HG02870 (cell line): ENCODE measurements around the gene B4GALNT2.
"Not testable (repeated sequence)": the region's sequence is repeated elsewhere in the genome, so short reads cannot be mapped to it uniquely, and the experiment has no call there.

ENCODE experiments used
- ATAC-seq: cut with Tn5 transposase; IDR thresholded peaks from one replicate; pipeline ENCODE4 v1.9.1; 2021; ENCODE audit warnings: mild to moderate bottlenecking, moderate library complexity; ENCODE audit not compliant: unreplicated experiment

Gene B4GALNT2

GRCh38 chr17:49117587-49118230, 14.9 kb upstream of the B4GALNT2 start:
- no peak for ATAC-seq

DNA sequence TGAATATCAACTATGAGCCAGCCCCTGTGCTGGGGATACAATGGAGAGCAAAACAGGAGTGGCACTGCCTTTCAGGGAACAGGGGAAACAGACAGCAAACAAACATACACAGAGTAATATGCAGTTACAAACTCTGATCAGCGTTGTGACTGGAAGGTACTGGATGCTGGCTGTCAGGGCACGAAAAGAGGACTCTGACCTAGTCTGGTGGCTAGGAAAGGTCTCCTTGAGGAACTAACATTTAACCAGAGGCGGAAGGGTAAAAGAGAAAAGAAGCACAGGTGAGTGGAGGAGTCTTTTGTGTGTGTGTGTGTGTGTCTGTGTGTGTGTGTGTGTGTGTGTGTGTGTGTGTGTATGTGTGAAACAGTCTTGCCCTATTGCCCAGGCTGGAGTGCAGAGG, 12.4 kb upstream of the B4GALNT2 start:
- ATAC-seq = no peak

GRCh38 chr17:49121696-49122292, 10.8 kb upstream of the B4GALNT2 start:
- ATAC-seq = no peak

DNA sequence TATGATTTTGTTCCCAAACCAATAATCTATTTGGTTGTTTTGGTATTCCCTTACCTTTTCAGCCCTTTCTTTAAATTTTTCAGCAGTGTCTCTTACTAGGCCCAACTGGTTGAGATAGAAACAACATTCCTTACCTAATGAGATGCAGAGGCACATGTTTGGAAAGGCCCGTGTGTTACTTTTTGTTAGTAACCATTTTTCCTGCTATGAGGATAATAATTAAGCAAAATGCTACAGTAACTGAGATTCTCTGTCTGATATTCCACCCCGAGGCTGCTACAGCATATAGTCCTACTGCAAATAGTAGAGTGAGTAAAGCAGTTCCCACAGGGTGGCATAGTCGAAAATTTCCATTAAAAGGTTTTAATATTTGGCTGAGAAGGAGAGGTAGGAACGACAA, 10.0 kb upstream of the B4GALNT2 start:
- no peak for ATAC-seq

GRCh38 chr17:49123061-49123460, 9.5 kb upstream of the B4GALNT2 start:
- ATAC-seq = no peak

- ATAC-seq = no peak
These were observed 7.1 kb upstream of the B4GALNT2 start for GRCh38 chr17:49125449-49125848.

DNA sequence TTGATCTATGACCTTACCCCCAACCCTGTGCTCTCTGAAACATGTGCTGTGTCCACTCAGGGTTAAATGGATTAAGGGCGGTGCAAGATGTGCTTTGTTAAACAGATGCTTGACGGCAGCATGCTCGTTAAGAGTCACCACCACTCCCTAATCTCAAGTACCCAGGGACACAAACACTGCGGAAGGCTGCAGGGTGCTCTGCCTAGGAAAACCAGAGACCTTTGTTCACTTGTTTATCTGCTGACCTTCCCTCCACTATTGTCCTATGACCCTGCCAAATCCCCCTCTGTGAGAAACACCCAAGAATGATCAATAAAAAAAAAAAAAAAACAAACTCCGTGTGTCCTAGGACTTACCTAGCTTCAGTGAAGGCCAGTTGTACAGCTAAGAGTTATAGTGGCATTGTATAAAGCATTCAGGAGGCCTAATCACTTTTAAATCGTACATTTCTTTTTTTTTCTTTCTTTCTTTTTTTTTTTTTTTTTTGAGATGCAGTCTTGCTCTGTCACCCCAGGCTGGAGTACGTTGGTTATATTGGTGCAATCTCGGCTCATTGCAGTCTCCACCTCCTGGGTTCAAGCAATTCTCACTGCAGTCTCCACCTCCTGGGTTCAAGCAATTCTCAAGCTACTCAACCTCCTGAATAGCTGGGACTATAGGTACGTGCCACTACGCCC, 6.2 kb upstream of the B4GALNT2 start:
- ATAC-seq = not testable (repeated sequence)

GRCh38 chr17:49129359-49129950, 3.1 kb upstream of the B4GALNT2 start:
- ATAC-seq = not testable (repeated sequence)

- ATAC-seq = no peak
These were observed 1.7 kb upstream of the B4GALNT2 start for GRCh38 chr17:49130891-49131290.

- no peak for ATAC-seq
These were observed 261 bp upstream of the B4GALNT2 start for GRCh38 chr17:49132317-49132698.

DNA sequence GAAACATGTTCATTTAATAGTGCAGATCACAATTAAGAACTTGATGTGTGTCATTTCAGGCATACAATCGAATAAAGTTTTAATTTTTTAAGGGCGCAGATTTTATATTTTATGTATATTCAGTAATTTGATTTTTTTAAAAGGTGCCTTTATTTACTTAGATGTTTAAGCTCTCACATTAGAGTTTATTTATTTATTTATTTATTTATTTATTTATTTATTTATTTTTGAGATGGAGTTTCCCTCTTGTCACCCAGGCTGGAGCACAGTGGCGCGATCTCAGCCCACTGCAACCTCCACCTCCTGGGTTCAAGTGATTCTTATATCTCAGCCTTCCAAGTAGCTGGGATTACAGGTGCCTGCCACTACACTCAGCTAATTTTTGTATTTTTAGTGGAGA, 3.8 kb downstream of the B4GALNT2 start:
- no peak for ATAC-seq

GRCh38 chr17:49145654-49146053, 13.1 kb downstream of the B4GALNT2 start:
- not testable (repeated sequence) for ATAC-seq

DNA sequence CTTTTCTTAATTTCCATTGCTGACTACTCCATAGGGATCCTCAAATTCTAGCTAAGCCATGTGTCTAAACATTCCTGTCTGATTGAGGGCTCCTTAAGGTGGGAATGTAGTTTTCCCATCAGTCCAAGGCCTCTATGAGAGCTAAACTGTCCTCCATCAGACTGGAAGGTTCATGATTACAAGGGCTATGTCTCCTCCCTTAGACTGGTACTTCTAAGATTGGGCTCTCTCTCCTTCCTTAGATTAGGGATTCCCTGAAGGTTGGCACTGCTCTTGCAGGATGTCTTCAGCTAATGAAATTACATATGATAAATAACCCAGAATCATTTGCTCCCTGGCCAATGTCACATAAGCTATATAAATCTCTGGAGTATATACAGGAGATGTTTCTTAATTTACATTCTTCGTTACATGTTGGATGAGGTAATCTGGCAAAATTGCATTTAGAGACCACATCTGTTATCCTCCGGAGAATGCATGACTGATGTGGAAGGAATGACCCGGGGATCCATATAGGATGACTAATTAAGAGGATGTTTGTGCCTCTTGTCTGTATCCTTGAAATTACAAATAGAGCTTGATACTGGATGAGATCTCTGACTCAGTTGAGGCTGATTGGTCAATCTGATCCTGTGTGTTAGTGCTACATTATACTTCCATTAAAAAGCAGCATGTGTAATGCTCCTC, 14.2 kb downstream of the B4GALNT2 start:
- ATAC-seq = no peak

- no peak for ATAC-seq
These were observed 15.6 kb downstream of the B4GALNT2 start for GRCh38 chr17:49148171-49148570.

DNA sequence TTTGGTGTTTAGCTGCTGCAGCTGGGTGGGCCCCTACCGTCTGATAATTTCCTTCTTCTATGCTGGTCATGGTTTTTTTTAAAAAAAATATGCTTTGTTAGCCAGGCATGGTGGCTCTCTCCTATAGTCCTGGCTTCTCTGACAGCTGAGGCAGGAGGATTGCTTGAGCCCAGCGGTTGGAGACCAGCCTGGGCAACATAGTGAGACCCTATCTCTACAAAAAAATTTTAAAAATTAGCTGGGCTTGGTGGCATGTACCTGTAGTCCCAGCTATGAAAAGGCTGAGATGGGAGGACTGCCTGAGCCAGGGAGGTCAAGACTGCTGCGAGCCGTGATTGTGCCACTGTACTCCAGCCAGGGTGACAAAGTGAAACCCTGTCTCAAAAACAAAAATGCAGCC, 19.4 kb downstream of the B4GALNT2 start:
- ATAC-seq = no peak

GRCh38 chr17:49156256-49156655, 23.7 kb downstream of the B4GALNT2 start:
- no peak for ATAC-seq

- no peak for ATAC-seq
These were observed 25.2 kb downstream of the B4GALNT2 start for GRCh38 chr17:49157784-49158183.

- no peak for ATAC-seq
These were observed 30.3 kb downstream of the B4GALNT2 start for GRCh38 chr17:49162866-49163265.

DNA sequence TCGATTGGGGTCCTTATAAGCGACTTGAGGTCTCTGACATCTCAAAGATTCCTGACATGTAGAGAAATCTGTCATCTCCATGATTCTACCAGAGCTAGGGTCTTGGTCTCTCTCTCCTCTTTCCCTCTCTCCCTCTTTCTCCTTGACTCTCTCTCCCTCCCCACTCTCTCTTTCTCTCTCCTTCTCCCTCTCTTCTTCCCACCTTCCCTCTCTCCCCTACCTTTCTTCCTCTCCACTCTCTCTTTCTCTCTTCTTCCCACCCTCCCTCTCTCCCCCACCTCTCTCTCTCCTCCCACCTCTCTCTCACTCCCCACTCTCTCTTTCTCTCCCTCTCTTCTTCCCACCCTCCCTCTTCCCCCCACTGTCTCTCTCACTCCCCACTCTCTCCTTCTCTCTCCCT, 32.6 kb downstream of the B4GALNT2 start:
- no peak for ATAC-seq

GRCh38 chr17:49168706-49169105, 36.1 kb downstream of the B4GALNT2 start:
- ATAC-seq = no peak

DNA sequence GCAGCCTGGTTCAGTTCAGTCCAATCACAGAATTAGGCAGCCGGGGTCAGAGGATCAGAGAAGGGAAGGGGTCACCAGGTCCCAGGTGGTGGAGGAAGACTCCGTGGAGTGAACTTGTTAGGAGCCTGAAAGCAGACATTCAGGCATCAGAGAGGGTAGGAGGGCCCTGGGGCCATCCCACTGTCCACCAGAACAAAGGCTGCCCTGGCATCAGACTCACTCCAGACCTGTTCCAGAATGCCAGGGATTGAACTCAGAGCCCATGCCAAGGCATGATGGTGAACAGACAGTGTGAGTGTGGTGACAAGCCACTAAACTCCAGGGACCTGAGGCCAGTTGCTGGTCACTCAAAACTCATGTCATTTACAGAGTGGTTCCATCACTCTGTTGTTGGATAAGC, 37.6 kb downstream of the B4GALNT2 start:
- ATAC-seq = no peak
